Fibroblast of pulmonary artery (primary cell): ENCODE data around the gene NRXN3.

Experiments
- DNase-seq: peaks from one replicate; pipeline ENCODE4 v3.0.0-alpha.2; 2010; ENCODE audit warnings: low read depth
- H3K4me3 ChIP-seq: replicated peaks from 2 replicates; pipeline ENCODE4 v1.5.1; 2011; ENCODE audit warnings: low read depth, mild to moderate bottlenecking, control low read depth, low read length, moderate library complexity
- TF ChIP-seq, protein P1 (sequence below): IDR thresholded peaks from 2 replicates; pipeline ENCODE4 v1.5.1; 2011; ENCODE audit warnings: mild to moderate bottlenecking, control low read depth, low read length, inconsistent platforms; ENCODE audit errors: missing control alignments

NRXN3 gene

DNA sequence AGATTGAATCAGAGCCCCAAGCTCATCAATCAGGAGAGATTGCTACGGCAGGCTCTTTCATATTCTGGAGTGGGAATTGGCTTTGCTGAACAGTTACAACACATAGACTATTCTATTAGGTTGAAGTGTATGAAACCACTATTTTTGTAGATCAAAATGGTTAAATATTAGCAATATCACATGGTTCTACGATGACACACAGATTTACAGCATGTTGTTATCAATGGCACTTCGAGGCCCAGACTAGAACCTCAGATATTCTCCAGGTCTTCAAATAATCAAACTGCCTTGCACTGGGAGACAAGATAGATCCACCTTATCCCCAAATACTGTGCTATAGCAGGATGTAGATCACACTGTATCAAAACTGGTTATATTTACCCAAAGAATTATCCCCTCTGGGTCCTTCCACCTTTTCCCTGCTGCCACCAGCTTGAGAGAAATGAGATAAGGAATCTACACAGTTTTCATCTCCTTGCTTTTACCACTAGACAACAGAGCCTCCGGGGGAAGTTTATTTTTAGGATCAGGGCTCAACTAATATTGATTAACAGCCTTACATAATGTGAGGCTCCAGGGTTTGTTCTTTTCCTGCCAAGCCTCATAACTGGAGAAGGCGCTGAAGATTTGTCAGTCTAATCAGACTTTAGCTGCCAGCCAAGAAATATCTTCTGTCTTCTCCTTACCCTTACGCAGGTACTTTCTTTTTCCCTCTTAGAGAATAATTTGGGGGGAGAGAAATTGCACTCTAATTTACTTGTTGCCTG is 1534.1 kb downstream of the NRXN3 start:
- TF ChIP-seq, protein P1, sequence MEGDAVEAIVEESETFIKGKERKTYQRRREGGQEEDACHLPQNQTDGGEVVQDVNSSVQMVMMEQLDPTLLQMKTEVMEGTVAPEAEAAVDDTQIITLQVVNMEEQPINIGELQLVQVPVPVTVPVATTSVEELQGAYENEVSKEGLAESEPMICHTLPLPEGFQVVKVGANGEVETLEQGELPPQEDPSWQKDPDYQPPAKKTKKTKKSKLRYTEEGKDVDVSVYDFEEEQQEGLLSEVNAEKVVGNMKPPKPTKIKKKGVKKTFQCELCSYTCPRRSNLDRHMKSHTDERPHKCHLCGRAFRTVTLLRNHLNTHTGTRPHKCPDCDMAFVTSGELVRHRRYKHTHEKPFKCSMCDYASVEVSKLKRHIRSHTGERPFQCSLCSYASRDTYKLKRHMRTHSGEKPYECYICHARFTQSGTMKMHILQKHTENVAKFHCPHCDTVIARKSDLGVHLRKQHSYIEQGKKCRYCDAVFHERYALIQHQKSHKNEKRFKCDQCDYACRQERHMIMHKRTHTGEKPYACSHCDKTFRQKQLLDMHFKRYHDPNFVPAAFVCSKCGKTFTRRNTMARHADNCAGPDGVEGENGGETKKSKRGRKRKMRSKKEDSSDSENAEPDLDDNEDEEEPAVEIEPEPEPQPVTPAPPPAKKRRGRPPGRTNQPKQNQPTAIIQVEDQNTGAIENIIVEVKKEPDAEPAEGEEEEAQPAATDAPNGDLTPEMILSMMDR, result no peak
- H3K4me3 ChIP-seq, result no peak overlapping the region
- DNase-seq, result no peak

DNA sequence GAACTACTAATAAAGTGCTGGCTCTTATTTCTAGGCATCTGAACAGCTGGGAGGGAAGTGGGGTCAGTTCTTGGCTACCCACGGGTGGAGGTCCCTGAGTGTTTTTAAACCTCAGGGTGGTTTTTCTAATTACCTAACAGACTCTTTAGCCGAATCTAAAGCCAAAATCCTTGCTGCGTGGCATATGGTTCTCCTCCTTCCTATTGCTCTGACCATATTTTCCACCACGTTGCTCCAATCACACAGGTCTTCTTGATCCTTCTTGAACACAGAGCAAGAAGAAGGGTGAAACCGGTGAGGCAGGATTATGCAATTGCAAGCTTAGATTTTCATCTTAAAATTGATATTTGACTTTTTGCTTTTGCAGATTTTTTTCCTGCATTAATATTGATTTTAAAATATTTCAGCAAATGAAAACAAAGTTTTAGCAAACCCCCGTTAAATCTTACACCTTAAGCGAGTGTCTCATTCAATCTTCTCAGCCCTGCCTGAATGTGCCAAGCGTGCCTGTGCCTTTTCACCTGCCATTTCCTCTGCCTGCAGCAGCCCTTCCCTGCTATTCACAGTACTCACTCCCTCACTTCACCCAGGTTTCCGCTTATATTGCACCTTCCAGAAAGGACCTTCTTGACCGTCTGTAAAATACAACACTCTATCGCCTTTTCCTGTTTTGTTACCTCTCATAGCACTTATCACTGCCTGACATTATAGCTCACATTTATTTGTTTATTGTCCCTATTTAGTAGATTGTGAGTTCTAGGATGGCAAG is 1535.1 kb downstream of the NRXN3 start:
- no peak overlapping the region for H3K4me3 ChIP-seq
- TF ChIP-seq, protein P1, result no peak
- no peak for DNase-seq

DNA sequence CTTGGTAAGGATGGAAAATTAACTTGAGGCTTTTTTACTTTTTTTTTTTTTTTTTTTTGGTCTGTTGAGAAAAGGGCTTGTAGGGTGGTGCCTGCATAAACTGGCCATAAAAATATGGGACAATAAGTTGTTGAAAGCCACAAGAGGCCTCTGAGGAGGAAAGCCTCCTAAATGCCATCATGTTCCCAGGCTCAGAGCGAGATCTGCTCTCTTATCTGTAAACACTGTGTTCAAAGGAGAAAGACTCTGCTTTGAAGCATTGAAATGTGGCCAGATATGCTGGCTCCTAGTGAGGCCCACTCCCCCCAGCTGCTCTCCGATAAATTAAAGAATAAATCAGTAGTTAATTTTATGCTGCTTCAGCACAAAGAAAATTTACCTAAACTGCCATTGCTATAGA is 1536.2 kb downstream of the NRXN3 start:
- H3K4me3 ChIP-seq, result no peak overlapping the region
- no peak for DNase-seq
- TF ChIP-seq, protein P1, result no peak

DNA sequence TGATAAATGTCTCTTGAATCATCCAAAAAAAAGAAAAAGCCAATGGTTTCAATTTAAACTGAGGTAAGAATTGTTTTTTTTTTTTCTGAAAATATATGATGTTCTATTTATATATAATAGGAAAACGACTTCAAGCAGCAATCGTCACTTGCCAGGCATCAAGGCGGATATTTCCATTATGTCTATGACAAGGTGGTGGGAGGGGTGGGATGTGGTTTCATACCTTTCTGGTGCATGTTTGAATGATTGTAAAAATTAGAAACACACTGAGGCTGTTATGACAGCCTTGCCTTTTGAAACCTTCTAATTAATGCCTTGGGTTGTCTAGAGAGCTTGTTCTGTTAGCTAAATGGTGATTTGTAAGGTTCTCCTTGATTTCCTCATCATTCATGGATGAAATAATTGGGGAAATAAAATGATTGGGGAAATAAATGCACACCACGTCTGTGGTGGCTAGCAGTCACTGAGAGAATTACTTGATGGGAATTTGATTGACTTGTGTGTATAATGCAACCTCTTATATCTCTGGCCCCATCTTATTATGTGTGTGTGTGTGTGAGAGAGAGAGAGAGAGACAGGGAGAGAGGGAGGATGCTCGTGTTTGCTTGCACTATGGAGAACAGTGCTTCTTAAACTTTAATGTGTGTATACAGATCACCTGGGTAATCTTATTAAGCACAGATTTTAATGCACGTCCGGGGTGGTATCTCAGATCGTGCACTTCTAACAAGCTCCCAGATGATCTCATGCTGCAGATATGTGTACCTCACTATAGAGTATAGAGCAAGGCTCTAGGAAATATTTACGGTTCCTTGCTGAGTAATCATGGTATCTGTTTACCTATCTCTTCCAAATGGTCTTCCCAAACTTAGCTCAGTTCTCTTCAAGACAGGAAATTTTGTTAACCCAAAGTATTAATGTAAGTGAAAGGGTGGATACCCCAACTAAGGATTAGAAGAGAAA is 1538.5 kb downstream of the NRXN3 start:
- no peak for DNase-seq
- TF ChIP-seq, protein P1, result no peak
- H3K4me3 ChIP-seq, result no peak overlapping the region

DNA sequence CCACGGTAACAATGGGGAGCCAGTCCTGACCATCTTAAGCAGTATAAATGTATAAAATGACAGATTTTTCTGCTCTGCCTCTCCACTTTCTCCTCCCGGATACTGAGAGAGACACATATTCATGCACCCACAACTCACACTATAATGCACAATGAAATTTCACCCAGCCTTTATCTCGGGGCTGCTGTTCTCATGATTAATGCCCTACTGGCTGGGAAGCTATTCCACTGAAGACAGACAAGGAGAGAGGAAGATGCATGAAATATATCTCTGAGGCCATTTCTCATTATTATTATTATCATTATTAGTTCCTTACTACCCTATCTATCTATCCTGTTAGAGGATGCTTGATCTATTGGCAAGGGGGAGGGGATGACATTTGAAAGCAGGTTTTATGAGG is 1539.4 kb downstream of the NRXN3 start:
- DNase-seq, result no peak
- TF ChIP-seq, protein P1, result no peak
- H3K4me3 ChIP-seq, result no peak overlapping the region

DNA sequence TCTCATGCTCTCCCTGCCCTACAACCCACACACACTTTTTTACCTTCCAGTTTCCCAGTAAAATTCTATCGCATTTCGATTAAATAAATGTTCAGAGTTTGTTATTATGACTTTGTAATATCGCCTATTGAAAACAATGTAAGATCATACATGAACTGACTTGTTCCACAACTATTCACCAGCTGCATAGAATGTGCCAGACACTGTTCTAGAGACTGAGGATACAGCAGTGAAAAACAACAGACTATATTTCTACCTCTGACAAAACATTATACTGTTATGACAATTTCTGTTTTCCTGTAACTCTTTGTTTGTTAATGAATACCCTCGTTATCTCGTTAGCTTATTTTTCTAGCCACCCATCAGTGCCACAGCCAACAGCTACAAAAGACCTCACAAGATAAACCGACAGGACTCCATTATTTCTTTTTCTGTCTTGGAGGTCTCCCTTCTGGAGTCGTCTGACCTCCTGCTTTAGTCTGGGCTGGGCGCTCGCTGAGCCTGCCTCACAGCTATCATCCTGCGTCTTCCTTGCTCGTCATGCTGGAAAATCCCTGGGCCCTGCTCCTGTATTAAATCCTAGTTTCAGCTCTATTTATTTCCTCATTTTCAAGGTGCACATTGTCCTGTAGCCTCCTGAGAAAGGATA is 1542.3 kb downstream of the NRXN3 start:
- no peak for DNase-seq
- TF ChIP-seq, protein P1, result no peak

More for the DNA sequence above, 1542.3 kb downstream of the NRXN3 start:
- H3K4me3 ChIP-seq, result no peak overlapping the region
